ENCODE data around the gene TRIOBP. TPM values are rescaled to one million over a fixed set of nuclear protein-coding genes. Genes with fewer than 3 reads are reported as not detected.

Gene TRIOBP
- total and polyA plus RNA-seq, 2 of the 13 experiments (the other 11 are each of a cell fraction or from before 2014, with no cell fraction given), result 6.1 to 15.4 TPM

GRCh38 chr22:37807410-37808293, 110.8 kb downstream of the TRIOBP start, which contains the start of gene GCAT (continued):
- TF ChIP-seq ZBTB4 (CRISPR knock-in tag; IDR thresholded peaks at IDR 0.05; ENCODE audit: borderline replicate concordance) (peak; percentile 75; the same call in 1 of the 2 replicates), KLF16 (CRISPR knock-in tag; IDR thresholded peaks at IDR 0.05) (no peak; a peak in 2 of 4 replicates), HMGXB4 (CRISPR knock-in tag; IDR thresholded peaks at IDR 0.05; ENCODE audit: borderline replicate concordance in 1 of 2, low read depth in 1 of 2) (peak; percentile 50 to 52; a peak in 2 of 4 replicates), ZKSCAN8 (CRISPR knock-in tag; IDR thresholded peaks at IDR 0.05; ENCODE audit: borderline replicate concordance) (peak; percentile 62; the same call in 1 of the 2 replicates), MTERF4 (CRISPR knock-in tag; IDR thresholded peaks at IDR 0.05) (peak; percentile 60; the same call in 1 of the 2 replicates), NRL (CRISPR knock-in tag; IDR thresholded peaks at IDR 0.05; ENCODE audit: borderline replicate concordance) (peak; percentile 35; the same call in 1 of the 2 replicates), AGO2 (optimal IDR thresholded peaks at IDR 0.05; ENCODE audit: low read depth, low read length) (peak; percentile 100), SAP130 (CRISPR knock-in tag; IDR thresholded peaks at IDR 0.05; ENCODE audit: low read depth) (peak; percentile 89; the same call in 1 of the 2 replicates), FOXA3 (CRISPR knock-in tag; IDR thresholded peaks at IDR 0.05) (peak; percentile 33), GATAD1 (CRISPR knock-in tag; IDR thresholded peaks at IDR 0.05) (peak; percentile 56; the same call in 1 of the 2 replicates), FIP1L1 (IDR thresholded peaks at IDR 0.05; ENCODE audit: borderline replicate concordance, insufficient read depth, low read depth, low read length) (0 out of 2 replicates have a peak, but pooled peaks have one; percentile 21), FOXK1 (CRISPR knock-in tag; IDR thresholded peaks at IDR 0.05; ENCODE audit: borderline replicate concordance, low read depth) (peak; percentile 38; the same call in 1 of the 2 replicates), ZFP1 (CRISPR knock-in tag; IDR thresholded peaks at IDR 0.05) (no peak), RFXANK (CRISPR knock-in tag; IDR thresholded peaks at IDR 0.05) (no peak), NCOA2 (CRISPR knock-in tag; IDR thresholded peaks at IDR 0.05) (peak; percentile 50), ZNF382 (CRISPR knock-in tag; IDR thresholded peaks at IDR 0.05; ENCODE audit: borderline replicate concordance) (no peak), TEF (CRISPR knock-in tag; IDR thresholded peaks at IDR 0.05) (0 out of 2 replicates have a peak, but pooled peaks have one; percentile 40), ATM (IDR thresholded peaks at IDR 0.05; ENCODE audit: borderline replicate concordance) (no peak), FOXM1 (CRISPR knock-in tag; IDR thresholded peaks at IDR 0.05) (no peak), MAX (IDR thresholded peaks at IDR 0.05) (peak; percentile 90)
